GM21529 (cell line): ENCODE results near the gene DUSP10.

ENCODE experiments used
- ATAC-seq: cut with Tn5 transposase; IDR thresholded peaks from one replicate; pipeline ENCODE4 v1.9.1; 2021; ENCODE audit not compliant: unreplicated experiment

The DUSP10 gene

DNA sequence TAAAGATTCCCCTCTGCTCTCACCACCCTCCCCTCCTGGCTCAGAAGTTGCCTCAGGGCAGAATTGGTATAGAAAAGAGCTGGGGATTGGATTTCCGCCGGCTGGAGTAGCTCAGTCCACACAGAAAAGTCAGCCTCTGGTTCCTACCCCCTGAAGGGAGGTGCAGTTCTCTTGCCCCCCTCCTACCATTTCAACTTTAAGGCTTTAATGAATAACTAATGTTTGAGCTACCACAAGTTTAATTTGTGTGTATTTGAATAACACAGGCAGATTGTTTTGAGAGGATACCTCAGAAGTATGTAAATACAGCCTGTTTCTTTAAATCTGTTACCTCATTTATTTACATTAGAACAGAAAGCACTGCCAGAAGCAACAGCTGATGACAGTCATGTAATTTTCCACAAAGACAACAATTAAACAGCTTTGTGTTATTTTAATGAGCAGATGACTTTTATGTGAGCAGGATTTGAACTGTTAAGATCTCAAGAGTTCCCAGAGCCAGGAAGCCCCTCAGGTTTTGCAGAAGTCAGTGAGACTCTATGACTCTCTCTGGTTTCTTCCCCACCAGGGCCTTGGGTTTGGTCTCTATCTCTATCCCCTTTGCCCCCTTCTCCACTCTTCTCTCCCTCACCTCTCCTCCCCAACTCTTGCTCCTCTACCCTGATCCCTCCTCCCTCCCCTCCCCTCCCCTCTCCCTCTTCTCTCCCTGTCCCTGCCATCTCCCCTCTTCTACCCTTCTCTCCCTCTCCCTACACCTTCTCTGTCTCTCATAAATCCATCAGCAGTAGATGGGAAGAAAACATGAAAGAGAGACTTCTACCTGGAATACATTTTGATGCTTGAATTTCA, 26.3 kb downstream of the DUSP10 start:
- no peak for ATAC-seq

DNA sequence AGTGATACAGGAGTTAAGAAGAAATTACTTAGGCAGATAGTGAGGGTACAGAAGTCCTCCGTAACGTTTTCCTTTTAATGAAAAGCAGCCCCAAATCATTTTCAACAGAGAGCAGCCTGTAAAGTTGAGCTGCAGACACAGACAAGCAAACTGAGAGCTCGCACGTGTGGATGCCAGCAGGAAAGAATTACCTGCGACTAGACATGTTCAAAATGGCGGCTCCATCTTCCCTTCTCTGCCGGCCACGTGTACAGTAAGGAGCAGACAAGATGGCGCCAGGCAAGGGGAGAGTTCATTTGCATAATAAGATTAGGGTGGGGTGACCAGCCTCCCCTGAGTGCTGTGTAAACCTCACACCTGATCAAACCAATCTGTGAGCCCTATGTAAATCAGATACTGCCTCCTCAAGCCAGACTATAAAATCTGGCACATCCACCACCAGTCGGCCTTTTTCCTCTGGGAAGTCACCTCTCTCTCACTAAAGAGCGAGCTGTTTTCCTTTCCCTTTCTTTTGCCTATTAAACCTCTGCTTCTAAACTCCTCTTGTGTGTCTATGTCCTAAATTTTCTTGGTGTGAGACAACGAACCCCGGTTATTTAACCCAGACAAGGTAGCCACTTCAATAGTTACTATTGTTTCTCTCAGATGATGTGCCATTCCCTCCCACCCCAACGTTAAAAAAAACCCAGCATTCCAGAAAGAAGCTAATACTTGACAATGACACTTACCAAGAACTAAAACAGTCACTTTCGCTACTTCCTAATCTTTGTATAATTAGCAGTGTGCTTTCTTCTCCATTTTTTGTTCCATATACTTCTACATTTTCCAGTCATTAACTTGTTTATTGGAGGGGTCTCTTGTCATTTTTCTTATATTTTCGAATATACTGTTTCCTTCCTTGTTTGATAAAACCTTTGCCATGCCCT, 27.4 kb downstream of the DUSP10 start:
- ATAC-seq = no peak

- peak; percentile 56 for ATAC-seq
These were observed 29.0 kb downstream of the DUSP10 start for GRCh38 chr1:221712776-221713431.

DNA sequence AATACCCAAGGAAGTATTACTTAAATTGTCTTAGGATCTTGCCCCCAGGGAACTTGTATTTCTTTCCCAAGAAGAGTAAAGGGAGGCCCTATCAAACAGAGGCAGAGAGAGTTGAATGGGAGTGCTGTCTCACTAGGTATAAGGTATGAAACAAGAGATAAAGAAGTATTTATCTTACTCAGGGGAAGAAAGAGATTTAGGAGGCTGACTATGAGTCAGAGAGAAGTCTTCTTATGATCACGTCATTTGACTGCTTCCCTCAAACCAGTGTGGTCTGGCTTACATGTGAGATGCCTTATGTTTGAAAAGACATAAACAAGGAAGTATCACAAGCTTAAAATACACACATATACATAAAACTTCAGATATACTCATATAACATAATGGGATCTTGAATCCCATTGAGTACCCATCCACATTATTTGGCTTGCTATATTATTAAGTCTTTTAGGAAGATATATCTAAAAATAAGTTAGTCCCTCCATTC, 29.6 kb downstream of the DUSP10 start:
- ATAC-seq = peak; percentile 56

- ATAC-seq = no peak
These were observed 30.2 kb downstream of the DUSP10 start for GRCh38 chr1:221711656-221712055.

- no peak for ATAC-seq
These were observed 30.8 kb downstream of the DUSP10 start for GRCh38 chr1:221711063-221711577.

GRCh38 chr1:221709854-221710253, 32.0 kb downstream of the DUSP10 start:
- no peak for ATAC-seq

- ATAC-seq = peak; percentile 24
These were observed 32.9 kb downstream of the DUSP10 start for GRCh38 chr1:221708987-221709386.

GRCh38 chr1:221708076-221708571, 33.8 kb downstream of the DUSP10 start:
- peak; percentile 57 for ATAC-seq

- ATAC-seq = no peak
These were observed 34.9 kb downstream of the DUSP10 start for GRCh38 chr1:221706876-221707582.

GRCh38 chr1:221706191-221706590, 35.7 kb downstream of the DUSP10 start:
- ATAC-seq = no peak

DNA sequence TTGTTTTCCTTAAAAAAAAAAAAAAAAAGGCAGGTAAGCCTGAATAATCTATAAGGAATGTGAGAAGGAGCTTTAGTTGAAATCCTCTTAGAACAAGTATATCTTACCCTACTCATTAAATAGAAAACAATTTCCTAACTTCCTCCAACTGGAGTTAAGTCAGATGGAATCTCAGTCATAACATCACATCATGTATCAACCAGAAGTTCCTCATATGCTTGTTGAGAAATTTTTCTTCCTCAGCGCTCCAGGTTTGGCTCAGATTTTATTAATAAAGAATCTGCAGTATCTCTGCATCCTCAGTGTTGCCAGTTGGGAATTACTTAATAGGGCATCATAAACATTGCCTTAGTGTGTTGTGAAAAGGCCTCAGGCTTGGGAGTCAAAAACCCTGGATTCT, 37.6 kb downstream of the DUSP10 start:
- no peak for ATAC-seq

DNA sequence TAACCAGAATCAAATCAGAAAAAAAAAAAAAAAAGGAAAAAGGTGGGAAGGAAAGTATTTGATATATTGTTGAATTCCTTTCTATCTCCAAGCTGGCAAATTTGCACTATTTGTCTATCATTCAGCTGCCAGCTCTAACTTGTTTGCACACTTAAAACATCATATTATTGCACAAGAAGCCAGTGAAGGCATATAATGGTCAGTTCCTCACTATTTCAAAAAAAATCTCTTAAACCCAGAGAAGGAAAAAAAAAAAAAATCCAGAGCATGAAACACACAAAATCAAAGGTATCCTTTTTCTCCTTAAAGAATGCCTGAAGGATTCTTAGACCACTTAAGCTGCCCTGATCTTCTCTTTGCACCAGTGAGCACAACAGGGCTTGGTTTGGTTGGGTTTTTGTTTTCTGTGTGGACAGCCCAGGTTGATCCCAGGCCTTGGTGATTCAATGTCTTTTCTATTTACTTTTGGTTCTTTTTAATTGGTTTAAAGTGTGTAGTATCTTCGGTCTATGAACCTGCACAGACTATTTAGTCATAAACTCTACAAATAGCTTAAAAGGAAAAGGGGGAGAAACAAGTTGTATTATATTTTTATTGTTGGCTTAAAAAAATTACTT, 40.2 kb downstream of the DUSP10 start:
- no peak for ATAC-seq

DNA sequence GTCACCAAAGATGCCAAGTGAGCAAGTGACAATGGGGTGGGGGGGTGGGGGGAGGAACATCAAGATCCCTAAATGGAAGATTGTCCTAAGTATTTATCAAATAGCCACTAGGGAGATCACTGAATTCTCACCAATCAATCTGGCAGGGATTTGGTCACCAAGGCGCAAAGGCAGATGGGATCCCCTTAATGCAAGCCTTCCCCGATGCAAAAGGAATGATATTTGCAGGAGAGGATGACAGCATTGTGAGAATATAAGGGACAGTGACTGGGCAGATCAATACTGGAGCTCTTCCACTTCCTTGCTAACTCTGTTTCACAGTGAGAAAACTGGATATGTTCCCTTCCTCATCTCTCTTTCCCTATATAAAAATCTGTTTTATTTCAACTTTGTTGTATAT, 40.9 kb downstream of the DUSP10 start:
- ATAC-seq = no peak

GRCh38 chr1:221700536-221700935, 41.4 kb downstream of the DUSP10 start:
- ATAC-seq = no peak

GRCh38 chr1:221699978-221700519, 41.8 kb downstream of the DUSP10 start:
- no peak for ATAC-seq

GRCh38 chr1:221699577-221699976, 42.3 kb downstream of the DUSP10 start:
- ATAC-seq = no peak

GRCh38 chr1:221698579-221699349, 43.1 kb downstream of the DUSP10 start:
- no peak for ATAC-seq
